Measurements from ENCODE around the gene ABCG5.
A peak's percentile ranks its signal among the peaks of the same experiment; 100 is the strongest.

ABCG5 gene

DNA sequence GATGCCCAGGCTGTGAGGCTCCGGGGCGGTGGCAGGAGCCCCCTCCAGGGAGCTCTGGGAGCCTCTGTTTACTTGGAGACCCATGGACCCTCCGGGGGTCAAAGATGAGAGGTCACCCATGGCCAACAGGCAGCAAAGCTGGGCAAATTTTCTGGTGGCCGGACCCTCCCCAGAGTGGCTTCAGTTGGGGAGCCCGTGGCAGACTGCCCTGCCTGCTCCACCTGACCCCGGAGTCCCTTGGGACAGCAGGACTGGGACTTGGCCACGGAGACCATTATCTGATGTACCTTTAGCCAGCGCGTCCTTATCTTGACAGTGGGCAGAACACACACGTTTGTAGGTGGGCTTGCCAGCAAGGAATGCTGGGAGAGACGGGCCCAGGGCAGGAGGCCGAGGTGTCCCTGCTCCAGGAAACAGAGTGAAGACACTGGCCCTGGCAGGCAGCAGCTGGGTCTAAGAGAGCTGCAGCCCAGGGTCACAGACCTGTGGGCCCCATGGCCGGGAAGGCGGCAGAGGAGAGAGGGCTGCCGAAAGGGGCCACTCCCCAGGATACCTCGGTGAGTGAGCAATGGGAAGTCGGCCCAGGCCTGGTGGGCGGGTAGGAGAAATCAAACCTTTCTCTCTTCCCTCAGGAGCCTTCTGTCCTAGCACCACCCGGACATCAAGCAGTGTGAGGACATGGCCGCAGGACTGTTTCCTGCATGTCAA, at the start of gene ABCG5, which contains the start of gene ABCG8:
Gene ABCG5, minus strand, starts transcription at position 280 of the 708 bp plus-strand sequence. Its CDS starts 160 bp downstream, at position 120.
Gene ABCG8, plus strand, starts transcription at position 412 of the 708 bp plus-strand sequence. Its CDS starts 83 bp downstream, at position 495.
- DNase-seq = no peak

DNA sequence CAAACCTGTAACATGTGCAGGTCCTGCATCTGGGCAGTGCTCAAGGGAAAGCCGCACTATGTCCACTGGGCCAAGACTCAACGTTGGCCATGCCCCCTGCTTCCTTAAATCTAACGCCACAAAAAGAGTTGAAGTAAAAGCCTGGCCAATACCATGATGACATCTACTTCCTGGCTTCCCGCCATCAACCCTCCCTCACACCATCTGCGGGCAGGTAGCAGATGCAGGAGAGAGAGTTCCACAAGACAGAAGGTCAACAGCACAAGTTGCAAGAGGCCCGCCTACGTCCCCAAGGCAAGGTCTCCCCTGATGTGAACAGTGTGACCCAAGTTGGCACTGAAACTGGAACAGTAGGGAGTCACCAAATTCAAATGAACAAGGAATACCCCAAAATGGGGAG, 48.5 kb upstream of the ABCG5 start:
- DNase-seq = no peak

DNA sequence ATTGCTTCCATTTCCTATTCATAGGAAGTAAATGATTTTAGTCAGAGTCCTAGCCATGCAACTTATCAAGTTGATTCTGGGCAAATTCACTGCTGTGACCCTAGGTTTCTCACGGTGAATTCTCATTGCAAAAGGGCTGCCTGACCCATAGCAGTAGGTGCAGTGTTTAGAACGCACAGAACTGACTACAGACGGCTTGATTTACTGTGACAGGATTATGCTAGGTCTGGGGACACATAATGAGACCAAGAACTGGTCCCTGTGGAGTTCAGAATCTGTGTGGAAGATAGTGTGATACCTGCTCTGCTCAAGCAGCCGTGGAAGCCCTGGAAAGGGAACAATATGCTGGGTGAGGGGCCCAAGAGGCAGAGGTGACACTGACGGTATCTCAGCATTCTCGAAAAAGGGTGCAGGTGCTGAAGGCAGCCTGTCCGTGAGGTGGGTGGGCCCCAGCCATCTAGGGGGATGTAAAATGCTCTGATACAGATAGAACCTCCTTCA, 46.5 kb upstream of the ABCG5 start:
- no peak for DNase-seq

DNA sequence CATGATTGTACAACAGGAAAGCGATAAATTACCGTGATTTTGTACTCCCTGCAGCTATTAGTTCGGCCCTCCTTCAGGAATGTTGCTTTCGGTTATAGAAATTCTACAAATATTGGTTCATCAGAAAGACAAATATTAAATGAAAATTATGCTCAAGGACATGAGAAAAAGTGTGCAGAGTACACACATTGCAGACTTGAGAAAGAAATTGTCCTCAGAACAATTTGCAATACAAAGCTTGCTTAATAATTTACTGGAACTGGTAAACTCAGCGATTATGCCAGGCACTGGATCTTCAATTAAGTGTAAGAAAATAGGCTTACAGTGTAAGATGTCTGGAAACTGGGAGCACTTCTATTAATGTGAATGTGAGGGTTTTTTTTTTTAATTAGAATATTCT, 46.0 kb upstream of the ABCG5 start:
- no peak for DNase-seq

DNA sequence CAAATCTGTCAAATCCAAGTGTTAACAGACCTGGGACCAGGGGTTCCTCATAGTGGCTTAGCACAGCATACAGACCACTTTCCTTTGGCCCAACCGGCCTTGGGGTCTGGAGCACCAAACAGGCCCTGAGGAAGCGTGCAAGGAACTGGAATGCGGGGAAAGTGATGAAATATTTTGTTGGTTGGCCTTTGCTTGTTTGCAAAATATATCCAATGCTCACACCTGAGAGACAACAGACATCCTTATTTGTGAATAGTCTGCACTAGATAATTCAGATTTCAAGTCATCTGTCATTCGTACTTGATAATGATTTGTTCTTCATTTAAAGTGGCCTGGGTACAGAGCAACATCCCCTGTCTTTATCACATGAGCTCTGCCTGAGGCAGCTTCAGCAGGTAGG, 43.7 kb upstream of the ABCG5 start:
- no peak for DNase-seq

DNA sequence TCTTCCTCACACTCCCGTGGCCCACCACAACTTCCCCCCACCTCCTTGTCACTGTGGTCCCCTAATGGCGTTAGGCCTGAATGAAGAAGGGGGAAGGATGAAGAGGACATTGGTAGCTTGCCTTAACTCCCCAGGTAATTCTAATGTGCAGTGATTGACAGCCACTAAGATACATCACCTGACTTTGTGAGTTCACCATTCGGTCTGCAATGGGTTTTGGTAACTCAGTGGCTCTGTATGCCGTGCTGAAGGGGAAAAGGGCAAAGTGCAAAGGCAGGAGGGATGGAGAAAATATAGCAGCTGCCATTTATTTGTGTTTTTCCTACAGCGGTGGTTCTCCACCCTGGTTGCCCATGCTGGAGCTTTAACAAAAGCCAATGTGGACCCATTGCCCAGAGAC, 42.3 kb upstream of the ABCG5 start:
- no peak for DNase-seq

DNA sequence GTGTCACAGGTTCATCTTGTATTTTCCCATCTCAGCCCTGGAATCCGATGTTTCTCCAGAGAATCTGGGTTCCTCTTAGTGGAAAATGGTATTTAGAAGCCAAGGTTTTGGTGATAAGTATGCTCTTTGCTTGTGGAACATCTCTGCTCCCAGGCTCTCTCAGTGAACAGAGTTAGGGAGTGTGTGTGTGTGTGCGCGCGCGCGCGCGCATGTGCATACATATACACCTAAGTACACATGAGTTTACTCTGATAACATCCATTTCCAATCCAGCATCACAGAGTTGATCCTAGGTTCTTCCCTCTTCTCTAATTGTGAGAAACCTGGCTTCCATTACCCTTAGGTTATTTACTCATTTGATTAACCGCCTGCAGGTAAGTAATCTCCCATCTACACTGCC, 41.8 kb upstream of the ABCG5 start:
- no peak for DNase-seq

DNA sequence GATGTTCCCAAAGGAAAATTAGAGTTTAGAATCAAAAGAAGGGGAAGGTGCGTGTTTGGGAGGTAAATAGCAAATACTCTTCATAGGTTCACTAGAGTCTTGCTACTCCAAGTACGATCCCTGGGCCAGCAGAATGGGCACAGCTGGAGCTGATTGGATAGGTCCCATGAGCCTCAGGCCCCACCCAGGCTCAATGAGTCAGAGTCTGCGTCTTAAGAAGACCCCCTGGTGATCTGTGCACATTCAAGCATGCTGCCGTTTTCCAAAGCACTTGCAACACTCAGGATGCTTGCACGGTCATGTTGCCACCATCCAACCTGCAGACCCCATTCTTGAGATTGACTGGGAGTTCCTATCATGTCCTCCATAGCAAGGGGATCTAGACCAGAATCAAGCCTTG, 40.6 kb upstream of the ABCG5 start:
- no peak for DNase-seq

DNA sequence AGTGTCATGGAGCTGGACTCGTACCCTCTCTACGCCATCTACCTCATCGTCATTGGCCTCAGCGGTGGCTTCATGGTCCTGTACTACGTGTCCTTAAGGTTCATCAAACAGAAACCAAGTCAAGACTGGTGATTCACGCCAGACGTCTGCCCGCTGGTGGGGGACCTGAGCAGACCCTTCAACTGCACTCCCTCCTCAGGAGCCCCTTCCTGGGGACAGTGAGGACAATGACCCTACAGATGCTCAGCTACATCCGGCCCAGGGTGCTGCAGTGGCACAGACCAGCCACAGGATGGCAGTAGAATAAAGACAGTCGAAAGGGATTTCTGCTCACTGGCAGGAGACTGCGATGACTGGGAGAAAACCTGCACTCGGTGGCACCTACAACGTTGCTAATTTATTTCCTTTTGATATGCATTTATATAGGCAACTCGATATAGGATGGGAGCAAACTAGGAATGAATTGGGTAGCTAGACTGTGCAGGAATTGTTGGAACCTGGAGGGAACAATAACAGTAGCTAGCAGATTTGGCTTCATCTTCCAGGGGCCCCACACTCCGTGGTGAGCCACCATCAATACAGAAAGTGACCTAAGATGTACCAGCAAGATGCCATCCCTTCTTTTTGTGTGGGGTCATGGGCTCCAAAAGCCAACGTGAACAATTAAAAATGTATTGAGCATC, 39.3 kb upstream of the ABCG5 start:
- DNase-seq = peak; percentile 50

DNA sequence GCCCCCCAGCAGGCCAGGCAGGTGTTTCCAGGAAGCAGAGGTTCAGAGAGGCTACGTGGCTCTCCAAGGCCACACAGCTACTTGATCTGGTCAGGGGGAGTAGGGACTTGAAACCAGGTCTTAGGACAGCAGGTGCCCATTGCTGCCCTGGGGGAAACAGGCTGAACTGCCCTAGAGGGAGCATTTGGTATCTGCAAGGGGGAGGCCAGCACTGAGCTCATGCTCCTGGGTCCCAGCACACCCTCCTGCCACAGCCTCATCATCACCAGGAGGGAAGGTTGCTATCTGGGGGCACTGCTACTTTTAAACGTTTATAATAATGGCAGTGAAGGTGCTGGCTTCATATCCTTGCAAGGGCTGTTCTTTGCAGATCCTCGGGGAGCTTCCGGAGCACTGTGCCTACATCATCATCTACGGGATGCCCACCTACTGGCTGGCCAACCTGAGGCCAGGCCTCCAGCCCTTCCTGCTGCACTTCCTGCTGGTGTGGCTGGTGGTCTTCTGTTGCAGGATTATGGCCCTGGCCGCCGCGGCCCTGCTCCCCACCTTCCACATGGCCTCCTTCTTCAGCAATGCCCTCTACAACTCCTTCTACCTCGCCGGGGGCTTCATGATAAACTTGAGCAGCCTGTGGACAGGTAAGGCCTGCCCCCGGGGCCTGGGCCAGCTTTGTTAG, 36.3 kb upstream of the ABCG5 start:
- no peak for DNase-seq

DNA sequence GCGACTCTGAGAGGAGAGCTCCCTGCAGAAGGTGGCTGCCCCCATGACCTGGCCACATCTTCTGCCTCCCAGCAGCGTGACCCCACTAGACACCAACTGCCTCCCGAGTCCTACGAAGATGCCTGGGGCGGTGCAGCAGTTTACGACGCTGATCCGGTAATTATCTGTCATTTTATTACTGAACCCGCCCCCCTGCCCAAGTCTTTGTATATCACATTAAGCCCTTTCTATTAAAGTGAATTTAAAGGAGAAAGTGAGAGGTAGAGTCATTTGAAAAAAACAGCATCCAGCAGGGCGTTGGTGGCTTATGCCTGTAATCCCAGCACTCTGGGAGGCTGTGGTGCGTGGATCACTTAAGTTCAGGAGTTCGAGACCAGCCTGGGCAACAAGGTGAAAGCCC, 33.5 kb upstream of the ABCG5 start:
- DNase-seq = no peak

DNA sequence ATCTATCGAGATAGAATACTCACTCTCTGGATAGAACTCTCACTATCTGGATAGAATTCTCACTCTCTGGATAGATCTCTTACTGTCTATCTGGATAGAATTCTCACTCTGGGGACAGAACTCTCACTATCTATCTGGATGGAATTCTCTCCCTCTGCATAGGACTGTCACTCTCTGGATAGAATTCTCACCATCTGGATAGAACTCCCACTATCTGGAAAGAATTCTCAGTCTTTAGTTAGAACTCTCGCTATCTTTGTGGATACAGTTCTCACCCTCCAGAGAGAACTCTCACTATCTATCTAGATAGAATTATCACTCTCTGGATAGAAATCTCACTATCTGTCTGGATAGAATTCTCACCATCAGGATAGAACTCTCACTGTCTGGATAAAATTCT, 16.7 kb upstream of the ABCG5 start:
- no peak for DNase-seq

DNA sequence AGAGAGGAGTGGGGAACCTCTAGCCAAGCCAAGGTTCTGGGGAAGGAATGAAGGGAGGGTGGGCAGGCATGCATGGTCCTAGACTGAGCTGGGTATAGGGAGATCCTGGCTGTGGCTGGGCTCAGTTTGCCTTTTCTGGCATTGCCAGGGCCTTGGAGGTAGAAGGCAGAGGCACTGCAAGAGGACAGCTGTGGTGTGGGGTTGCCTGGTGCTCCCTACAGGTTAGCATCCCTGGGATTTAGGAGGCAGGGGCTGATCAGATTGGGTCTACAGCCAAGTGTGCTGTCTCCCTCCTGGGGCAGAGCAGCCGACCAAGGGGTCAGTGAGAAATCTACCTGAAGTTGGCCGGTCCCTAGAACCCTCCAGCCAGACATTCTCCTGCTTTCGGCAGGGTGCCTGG, 16.0 kb upstream of the ABCG5 start:
- no peak for DNase-seq

DNA sequence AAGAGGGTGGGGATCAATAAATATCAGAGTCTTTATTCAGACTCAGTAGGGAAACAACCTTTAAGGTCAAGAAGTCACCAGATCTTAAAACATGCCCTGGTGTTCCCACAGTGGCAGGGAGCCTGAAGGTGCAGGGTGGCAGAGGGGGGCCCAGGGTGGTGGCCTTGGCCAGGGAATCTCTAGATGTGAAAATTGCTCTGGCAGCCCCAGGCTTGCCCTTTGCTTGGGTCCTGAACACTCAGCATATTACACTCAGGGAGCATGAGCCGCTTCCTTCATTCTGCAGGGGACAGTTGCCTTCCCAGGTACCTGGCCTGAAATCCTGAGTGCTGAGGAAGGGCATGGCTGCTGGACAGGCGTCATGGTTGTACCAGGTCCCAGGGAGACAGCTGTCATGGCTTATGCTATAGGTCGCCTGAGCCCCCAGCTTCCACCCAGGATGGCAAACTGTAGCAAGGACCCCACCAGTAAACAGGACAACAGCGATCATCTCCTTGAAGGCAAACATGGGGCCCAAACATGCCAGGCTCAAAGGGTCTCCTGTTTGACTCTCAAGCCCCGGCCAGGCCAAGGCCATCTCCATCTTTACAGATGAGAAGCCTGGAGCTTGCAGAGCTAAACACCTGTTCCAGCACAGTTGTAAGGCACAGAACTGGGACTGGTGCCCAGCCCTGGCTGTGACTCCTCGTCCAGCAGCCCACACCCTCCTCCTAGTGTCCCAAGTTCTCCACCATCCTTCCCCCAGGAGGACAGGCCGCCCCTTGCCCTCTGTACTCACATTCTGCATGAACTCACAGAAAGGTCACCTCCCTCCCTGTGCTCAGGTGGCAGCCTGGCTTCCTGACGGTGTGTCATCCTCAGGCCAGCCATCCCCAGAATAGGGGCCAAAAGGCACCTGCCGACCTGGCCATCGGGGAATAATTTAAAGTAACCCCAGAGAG, 14.8 kb upstream of the ABCG5 start:
- DNase-seq = no peak

DNA sequence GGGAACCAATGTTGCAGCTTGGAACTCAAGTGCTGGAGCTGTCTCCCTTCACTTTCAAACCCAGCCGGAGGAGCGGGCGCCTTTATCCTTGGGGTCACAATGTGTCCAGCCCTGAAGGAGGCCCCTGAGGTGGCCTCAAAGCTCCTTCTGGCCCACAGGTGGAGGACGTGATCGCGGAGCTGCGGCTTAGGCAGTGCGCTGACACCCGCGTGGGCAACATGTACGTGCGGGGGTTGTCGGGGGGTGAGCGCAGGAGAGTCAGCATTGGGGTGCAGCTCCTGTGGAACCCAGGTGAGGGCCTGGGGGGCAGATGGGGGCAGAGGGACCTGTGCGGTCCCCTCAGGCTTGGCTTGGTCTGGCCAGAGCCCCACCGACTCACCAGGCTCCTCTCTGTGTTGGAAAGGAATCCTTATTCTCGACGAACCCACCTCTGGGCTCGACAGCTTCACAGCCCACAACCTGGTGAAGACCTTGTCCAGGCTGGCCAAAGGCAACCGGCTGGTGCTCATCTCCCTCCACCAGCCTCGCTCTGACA, 13.6 kb upstream of the ABCG5 start:
- DNase-seq = no peak

DNA sequence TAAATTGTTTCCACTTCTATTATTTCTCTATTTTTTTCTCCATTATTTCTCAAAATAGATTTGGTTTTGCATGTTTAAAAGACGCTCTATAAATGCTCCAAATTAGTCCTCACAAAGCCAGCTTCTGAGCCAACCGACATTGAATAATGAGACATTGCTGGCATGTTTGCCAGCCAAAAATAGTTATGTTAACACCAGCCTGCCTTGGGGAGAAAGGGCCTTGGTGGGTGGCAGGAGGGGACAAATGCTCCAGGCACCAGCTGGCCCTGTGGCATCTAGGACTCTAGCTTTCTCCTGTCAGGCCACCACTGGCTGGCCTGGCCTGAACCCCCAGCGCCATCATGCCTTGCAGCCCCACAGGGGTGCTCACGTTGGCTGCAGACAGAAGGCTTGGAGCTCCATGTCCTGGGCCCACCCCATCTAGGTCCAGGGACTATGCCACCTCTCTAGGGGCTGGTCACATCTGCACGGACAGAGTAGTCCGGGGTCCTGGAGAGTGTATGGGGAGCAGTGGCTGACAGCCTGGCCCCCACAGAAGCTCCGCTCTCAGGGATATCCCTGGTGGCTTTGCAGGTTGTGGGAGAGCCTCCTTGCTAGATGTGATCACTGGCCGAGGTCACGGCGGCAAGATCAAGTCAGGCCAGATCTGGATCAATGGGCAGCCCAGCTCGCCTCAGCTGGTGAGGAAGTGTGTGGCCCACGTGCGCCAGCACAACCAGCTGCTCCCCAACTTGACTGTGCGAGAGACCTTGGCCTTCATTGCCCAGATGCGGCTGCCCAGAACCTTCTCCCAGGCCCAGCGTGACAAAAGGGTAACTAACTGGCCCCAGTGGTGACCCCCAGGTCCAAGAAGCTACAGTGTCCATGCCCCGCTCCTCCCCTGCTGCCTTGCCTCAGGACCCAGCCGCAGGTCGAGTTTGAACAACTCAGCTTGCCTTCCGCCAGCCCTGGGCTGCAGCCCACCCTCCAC, 12.7 kb upstream of the ABCG5 start:
- no peak for DNase-seq

DNA sequence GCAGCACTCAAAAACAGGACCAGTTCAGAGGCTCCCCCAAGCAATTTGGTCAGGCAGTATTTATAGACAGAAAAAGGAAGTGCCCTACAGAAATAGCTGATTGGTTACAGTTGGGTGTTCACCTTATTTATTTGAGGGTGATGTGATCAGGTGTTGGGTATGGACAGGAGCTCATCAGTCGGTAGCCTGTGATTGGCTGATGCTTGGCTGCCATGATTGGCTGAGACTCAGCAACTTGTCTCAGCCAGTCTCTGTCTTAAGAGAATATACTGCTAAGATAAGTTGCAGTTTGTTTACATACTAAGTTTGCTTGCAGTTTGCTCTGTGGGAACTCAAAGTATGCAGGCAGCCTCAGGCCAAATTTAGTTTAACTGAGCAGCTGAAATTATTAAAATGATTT, 9.6 kb upstream of the ABCG5 start:
- no peak for DNase-seq

DNA sequence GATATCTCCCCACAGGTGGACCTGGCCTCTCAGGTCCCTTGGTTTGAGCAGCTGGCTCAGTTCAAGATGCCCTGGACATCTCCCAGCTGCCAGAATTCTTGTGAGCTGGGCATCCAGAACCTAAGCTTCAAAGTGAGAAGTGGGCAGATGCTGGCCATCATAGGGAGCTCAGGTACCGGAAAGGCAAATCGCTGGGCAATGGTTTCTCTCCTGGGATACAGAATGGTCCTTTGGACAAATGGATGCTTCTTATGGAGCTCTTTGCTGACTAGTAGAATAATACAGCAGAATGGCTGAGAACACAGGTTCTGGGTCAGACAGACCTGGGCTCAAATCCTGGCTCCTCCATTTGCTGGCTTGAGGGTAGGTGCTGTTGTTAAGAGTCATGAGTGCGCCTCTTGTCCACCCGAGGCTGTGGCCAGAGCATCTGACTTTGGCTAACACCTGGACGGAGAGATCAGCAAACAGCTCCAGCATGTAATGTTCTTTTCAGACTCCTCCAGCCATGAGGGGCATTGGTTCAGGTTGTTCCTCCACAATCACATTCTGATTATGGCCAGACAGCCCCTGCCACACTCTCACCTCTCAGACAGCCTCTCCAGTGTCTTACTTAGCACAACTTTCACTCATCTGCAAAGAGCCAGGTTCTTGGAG, 7.6 kb upstream of the ABCG5 start:
- no peak for DNase-seq

DNA sequence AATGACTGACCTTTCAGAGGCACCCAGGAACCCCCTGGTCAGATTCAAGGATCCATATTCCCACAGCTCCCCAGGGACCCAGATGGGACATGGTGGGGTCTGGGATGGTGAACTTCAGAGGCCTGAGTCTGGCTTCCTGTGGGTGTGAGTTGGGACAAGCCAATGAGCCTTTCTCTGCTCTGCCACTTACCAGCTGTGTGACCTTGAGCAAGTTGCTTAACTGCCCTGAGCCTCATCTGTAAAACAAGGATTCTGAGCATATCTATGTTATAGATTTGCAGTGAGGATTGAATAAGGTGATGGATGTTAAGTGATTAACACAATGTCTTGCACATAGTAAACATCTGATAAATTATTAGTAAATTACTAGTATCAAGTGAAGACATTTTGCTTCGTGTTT, 6.5 kb upstream of the ABCG5 start:
- DNase-seq = no peak

DNA sequence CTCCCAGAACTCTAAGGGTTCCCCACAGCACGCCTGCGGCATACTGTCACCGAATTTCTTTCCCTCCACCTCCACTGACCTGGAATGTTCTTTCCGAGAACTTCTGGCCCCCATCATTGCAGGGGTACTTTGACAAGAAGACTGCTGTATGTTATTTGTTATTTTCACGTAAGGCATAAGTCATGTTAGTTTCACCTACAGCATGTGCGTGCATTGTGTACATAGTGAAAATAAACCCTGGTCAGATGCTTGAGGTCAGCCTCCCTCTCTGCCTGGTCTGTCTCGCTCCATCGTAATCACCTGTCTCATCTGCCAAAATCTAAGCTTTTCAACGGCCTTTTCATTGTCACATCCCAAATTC, 4.2 kb upstream of the ABCG5 start:
- DNase-seq = no peak

All from inflammatory macrophage treated with lipopolysaccharide for 4 hours (primary cell).